Mucosa of gallbladder (tissue), 1 donor: Measurements from ENCODE around the gene TIMM44. TPM values are rescaled to one million over a fixed set of nuclear protein-coding genes. Genes with fewer than 3 reads are reported as not detected.
A peak's percentile ranks its signal among the peaks of the same experiment; 100 is the strongest.
"Not testable (repeated sequence)": the region's sequence is repeated elsewhere in the genome, so short reads cannot be mapped to it uniquely, and the experiment has no call there.

Experiments used
- DNase-seq: peaks from one replicate; pipeline ENCODE4 v3.0.0-alpha.2; 2020; ENCODE audit warnings: low spot score
- total RNA-seq: library from RNA; stranded (reverse); gene quantifications from one replicate; pipeline ENCODE4 v1.2.1, GENCODE V29; 2021
- donor health status: DM: no; HTN: no; CAD: no.

Gene TIMM44
- total RNA-seq, 1 donor from 2014 or later: 46.2 TPM

DNA sequence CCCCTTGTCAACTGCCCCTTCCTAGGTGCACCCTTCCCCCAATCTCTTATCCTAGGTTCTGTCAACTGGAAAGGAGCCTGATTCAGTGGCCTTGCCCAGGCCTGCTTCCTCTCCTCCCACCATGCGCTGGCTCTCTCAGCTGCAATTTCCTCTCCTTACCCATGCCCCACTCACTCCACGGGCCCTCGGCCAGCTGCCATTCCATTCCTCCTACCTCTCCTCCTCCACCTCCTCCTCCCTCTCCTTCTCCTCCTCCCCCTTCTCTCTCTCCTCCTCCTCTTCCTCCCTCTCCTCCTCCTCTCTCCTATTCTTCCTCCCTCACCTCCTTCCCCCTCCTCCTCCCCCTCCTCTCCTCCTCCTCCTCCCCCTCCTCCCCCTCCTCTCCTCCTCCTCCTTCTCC, 9.6 kb upstream of the TIMM44 start:
- DNase-seq: no peak

DNA sequence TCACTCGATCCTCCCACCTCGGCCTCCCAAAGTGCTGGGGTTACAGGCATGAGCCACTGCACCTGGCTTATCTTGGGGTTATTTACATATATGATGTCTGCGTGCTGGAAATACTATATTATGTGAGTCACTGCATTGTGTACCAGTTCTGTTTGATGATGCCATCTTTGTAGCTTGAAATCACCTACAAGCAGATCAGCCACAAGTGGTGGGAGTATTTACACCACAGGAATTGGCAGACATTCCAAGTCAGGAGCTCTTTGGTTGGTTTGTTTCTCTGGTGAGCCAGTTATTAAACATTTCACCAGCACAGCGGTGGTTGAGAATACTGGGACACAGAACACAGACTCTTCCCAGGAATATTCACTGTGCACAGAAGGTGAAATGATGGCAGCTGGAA, 4.5 kb upstream of the TIMM44 start:
- DNase-seq: no peak

DNA sequence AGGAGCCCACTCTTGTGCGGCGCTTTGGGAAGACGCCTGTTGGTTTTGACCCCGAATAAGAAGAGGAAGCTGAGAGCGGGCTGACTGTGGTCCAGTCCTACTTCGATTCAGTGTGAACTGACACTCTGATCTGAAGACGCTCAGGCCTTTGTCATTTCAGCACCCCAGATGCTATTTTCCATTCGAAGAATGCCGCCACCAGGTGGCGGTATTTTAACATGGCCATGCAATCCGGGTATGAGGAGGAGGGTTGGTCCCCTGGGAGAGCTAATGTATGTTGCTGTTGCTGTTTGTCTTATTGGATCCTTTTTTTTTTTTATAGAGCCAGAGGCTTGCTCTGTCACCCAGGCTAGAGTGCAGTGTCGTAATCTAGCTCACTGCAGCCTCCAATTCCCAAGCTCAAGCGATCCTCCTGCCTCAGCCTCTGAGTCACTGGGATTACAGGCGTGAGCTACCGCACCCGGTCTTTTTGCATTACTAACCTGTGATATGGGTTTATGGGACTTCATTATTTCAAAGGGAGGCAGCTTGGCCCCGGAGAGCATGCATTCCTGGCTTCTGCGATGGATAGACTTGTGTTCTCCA, 803 bp upstream of the TIMM44 start:
- peak; percentile 91 for DNase-seq

DNA sequence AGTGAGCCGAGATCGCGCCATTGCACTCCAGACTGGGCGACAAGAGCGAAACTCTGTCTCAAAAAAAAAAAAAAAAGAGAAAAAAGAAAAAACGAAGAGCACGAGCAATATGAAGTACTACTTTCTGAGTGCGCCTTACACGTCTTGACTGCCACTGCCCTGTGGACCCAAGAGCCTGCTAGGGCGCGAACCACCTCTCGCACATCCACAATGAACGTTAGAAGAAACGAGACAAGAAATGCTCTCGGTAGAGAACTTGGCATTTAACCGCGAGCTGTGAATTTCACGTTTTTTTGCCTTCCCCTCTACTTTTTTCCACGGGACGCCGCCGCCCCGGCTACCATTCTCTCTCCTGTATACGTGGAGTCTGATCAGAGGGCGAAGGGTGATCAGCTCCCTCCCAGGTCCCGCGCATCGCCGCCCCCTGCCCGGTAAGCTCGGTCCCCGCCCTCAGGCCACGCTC, 454 bp downstream of the TIMM44 start:
- DNase-seq: no peak

DNA sequence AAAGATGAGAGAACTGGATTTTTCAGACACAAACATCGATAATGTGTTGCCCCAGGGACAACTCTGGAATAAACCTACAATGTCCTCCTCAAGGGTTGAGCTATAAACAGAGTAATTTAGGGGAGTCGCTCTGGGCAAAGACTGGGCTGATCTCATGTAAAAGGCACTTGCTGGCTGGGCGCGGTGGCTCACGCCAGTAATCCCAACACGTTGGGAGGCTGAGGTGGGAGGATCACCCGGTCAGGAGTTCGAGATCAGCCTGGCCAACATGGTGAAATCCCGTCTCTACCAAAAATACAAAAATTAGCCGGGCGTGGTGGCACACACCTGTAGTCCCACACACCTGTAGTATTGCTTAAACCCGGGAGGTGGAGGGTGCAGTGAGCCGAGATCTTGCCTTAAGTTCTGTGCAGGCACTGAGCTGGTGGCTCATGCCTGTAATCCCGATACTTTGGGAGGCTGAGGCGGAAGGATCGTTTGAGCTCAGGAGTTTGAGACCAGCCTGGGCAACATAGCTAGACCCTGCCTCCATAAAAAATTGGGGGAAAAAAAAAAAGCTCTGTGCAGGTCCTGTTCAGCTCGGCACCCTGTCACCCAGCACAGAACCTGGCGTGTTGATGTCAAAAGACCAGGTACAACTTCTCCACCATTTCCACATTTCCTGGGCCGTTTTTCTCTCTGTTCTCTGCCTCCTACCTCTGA, 1.4 kb downstream of the TIMM44 start:
- no peak for DNase-seq

DNA sequence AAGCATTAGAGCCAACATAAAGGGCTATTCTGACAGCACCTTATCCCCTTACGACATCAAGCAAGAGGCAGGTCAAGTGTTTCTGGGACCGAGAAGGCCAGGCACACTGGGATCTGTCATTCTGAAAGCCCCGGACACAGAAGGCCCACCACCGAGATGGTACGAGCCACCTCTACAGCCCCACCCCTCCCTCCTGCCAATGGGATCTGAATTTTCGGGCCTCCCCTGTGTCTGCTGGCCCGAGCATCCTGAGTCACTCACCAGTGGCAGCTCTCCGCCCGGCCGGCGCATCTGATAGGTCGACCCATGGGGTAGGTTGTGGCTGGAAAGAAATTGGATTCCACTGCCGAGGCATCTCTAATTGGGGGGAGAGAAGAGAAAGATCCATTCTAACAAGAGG, 2.6 kb downstream of the TIMM44 start:
- DNase-seq: no peak

DNA sequence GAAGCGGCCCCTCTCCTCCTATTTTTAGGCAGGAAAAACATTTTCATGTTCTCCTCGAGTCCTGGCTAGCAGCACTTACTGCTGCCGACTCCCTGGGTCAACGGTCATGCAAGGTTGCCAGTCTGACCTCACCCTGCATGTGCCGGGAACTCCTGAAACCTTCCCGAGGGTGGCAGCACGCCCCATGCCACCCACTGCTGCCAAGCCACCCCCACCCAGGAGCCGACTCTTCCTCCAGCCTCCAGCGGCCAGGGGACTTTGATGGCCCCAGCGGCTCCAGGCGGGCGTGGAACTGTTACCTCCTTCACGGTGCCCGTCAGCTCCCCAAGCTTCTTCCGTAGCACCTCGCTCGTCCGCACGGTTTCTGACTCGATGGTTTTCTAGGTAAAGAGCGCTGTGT, 8.7 kb downstream of the TIMM44 start:
- DNase-seq: no peak

DNA sequence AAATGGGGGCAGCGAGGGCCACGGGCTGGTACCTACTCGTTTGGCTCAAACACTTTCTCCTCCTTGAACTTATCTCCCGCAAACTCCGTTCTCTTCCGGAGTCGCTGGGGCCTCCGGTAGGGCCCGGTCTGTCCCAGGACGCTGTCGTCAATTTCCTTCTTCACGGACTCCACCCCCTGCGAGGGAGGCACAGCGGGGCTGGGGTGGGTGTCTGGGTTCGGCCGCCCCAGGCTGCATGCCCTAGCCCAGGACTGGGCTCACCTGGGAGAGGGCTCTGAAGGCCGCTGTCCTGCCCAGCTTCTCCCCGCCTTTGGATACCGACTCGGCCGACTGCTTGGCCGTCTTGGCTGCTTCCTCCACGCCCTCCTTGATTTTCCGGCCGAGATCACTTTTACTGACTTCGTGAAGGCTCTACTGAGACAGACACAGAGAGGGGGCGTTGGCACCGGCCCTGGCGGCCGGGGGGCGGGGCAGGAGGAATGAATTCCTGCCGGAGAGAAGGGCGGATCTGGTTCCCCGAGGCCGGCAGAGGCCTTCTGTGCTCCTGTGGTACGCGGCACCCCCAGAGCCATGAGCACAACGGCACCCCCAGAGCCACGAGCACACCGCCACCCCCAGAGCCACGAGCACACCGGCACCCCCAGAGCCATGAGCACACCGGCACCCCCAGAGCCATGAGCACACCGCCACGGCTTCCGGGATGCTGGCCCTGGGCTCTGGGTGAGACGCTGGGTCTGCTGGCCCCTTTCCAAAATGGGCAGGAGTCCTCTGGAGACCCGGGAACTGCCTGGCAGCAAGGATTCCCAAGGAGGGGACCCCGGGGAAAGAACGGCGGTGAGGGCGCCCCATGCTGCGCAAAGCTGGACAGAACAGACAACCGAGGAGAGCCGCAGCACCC, 9.4 kb downstream of the TIMM44 start:
- no peak for DNase-seq

DNA sequence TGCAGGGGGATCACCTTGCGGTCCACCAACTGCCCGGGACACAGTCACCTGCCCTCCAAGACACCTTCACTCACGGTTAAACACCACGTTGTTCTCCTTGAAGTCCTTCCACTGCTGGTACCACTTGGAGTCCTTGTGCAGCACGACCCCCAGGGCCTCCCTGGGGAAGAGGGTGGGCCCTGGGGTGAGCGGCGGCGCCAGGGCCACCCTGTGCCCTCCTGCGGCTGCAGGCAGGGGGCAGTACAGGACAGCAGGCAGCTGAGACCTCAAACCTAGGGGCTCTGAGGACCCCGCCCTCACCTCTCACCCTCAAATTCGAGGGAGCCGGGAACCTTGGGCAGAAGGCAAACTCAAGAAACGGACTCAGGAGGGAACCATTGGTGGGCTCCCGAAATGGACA, 10.1 kb downstream of the TIMM44 start:
- DNase-seq: no peak

DNA sequence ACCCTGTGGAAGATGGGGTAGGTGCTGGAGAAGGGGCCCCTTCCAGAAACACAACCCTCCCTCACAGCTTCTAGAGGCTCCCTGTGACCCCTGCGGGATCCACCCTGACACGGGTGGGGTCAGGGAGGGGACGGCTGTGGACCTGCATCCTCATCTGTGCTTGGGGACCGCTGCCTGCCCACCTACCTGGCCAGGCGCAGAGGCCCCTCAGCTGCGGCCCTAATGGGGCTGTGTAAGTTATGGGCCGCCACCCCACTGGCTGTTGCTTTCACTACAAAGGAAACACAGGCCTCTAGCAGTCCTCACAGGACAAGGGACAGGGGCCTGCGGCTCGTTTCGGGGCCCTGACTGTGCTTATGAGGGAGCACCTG, 10.6 kb downstream of the TIMM44 start:
- no peak for DNase-seq

DNA sequence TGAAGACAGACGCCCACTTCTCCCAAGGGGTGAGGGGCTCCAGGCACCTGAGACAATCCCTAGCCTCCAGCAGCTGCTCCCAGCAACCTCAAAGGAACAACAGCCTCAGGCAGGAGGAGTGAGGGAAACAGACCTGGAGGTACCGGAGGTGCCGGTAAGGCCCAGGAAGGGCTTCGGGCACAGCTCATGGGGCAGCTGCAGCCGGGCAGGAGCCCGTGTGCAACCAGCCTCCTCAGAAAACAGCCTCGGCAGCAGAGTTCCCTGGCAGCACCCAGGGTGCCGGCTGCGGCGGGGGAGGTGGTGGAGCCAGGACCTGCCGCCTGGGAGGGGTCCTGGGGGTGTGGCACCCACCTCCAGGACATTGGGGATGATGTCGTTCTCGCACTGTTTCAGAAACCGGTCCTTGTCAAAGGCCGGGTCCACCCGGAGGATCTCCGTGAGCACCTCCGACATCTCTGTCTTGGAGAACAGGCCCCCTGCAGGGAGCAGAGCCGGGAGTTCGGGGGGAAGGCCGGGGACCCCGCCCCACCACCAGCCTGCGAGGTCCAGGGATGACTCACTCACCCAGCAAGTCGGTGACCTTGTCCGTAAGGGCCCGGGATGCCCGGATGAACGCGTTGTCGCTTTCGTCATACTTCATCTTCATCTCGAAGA, 11.1 kb downstream of the TIMM44 start:
- DNase-seq: no peak

DNA sequence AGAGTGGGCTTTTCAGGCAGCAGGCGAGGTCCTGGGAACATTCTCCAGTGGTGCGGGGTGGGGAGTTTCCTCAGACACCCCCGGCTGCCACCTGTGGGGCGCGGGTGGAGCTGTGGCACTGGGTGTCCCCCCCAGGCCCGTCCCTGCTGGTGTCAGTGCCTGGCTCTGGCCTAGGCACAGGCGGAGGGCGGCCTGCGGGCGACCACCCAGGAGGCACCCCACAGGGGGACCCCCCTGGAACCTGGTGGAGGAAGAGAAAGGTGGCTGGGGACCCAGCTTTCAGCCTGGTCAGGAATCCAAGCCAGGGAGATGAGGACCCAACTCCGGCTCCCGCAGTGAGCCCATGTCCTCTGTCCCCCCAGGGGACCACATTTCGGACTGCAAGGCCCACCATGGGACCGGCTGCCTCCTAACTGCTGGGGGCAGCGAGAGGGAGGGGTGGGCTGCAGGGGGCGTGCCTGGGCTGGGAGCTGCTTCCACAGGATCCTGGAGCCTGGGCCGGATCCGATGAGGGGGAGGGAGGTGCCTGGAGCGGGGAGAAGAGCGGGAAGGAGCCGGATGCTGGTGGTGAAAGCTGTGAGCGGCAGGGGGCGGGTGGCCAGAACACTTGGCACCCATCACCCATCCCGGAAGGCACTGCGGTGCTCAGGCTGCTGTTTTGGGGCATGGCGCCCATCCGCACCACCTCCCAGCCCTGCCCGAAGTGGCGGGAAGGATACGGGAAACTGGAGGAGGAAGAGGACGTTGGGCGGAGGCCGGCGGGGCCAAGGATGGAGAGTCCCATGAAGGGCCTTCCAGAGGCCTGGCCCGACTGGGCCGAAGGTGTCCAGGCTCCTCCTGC, 12.0 kb downstream of the TIMM44 start:
- DNase-seq: no peak

DNA sequence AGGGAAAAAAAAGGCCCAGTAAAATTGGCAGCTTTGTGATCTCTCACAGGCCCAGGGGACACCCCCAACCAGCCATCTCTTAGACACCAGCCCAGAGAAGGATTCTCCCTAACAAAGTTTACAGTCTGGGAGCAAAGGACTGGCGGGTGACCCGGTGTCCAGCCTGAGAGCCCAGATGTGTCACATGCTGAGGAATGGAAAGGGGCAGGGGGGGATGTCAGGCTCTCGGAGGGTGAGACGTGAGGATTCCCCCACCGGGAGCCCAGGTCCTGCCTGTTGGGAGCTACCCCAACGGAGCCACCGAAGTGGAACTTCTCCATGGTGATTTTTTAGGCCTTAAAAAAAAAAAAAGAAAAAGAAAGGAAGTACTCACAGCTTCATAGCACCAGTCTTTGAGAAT, 12.7 kb downstream of the TIMM44 start:
- DNase-seq: no peak

DNA sequence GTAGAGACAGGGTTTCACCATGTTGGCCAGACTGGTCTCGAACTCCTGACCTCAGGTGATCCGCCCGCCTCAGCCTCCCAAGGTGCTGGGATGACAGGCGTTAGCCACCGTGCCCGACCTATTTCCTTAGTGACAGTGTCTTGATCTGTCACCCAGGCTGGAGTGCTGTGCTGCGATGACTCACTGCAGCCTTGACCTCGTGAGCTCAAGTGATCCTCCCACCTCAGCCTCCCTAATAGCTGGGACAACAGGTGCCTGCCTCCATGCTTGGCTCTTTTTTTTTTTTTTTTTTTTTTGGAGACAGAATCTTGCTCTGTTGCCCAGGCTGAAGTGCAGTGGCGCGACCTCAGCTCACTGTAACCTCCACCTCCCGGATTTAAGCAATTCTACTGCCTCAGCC, 13.4 kb downstream of the TIMM44 start:
- DNase-seq: not testable (repeated sequence)

DNA sequence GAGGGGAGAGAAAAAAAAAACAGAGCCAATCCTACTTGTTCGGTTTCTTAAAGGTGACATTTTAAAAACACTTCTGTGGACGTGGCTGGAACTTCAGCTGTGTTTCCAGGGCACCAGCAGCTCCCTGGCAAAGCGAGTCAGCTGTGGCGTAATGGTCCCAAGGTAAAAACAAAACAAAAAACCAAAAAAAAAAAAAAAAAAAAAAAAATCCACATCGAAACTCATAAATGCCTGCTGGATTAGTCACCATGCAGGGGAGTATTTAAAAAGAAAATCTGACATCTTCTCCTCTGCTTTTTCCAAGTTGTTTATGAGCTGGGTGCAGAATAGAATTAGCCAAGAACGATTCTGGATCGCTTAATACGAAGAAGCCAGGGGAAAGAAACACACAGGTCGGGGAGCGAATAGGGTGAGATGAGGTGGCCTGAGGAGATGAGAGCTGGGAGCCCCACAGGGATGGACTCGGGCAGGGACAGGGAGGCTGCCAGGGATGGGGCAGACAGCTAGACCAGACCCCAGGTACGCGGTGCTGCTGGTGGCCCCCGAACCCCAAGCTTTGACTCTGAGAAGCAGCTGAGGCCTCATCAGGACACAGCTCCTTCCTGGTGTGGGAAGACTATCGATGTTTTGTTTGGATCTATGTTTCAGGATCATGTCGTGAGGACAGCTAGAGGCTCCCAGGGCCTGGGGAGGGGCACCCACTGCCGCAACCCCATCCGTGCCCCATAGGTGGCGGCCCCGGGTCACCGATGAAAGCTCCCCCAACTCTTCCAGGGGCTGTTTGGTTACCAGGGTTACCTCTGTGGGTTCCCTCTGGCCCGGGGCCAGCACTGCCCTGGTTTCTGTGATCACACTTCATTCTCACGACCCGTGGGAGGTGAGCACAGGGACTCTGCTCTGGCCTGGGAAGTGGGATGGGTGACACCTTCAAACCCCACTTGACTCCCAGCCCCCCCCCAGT, 14.4 kb downstream of the TIMM44 start:
- DNase-seq: no peak

DNA sequence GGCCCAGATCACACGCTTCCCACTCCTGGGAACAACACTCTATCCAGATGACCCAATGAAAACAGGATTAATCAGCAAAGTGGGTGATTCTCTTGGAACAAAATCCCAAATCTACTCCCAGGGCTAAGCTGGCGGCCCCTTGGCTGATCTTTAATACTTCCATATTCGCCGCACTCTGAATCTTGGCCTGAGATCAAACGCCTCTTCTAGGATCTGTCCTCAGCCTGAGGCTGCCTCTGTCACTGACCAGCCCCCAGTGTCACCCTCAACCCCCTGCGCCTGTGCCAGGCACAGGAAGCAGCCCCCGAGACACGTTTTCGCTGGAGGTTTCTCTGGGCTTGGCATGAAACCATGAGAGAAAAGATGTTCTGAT, 15.1 kb downstream of the TIMM44 start:
- DNase-seq: no peak

DNA sequence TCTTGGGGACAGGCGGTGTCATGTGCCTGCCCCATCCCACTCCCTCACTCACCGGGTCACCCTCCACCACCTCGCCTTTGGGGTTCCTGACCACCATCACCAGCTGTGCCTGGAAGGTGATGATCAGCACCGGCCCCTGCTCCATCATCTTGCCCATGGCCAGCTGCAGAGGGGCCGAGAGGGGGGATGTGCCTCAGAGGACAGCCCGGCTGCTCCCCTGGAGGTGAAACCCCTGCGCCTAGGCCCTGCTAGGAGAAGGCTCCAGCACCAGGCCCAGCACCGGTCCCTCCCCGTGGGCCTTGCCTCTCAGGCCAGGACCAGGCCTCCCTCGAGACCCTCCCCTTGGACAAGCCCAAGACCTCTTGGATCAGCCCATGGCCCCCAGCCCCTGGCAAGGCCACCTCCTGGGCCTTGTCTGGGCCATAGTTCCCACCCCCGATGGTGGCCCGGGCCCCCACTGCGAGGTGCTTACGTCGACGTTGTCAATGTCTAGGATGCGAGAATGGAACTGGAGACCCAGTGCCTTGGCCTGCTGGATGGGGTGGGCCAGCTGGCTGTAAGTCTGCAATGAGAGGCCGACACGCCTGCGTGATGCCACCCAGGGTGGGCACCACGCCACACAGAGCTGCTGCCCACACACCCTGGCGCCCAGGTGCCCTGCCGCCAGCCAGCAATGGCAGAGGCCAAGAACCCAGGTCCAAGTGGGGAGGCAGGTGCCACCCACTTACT, 15.7 kb downstream of the TIMM44 start:
- no peak for DNase-seq

DNA sequence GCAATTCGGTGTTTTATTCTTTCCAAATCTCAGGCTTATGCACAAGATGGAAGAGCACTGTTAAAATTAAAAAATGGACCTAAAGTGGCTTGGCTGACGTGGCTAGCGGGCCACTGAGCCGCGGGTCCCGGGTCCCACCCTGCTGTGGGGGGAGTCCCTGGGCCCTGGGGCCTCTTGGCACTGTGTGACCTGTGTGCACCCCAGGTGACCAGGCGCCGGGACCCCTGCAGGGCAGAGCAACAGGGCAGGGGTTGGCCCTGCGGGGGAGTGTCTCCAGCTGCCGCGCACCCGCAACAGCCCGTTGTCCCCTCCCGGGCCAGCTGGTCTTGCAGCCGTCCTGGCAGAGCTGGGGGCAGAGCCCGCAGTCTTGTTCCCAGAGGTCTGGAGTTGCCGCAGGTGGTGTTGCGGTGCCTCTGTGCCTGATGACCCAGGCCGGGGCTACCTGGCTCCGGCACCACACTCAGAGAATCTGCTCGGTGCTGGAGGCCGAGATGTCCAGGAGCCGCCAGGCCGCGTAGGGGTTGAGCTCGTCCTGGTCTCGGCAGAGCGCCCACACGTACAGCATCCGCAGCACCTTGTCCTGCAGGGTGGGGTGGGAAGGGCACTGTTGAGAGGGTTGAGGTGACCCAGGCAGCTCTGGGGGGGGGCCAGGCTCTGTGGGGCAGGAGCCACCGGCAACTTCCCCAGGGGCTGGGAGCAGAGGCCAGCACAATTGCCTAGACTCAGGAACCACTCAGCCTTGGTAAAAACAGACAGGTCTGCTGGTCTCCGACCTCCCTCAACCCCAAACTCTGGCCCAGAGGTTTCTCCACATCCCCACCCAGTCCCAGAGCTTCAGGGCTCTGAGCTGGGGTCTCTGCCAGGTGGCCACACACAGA, 16.5 kb downstream of the TIMM44 start:
- no peak for DNase-seq
